MM.1S (cell line): ENCODE data around the gene WWC2.

Source experiments
- CTCF ChIP-seq: fragments of 300-600 bp; sonication (generic); IDR thresholded peaks from 2 replicates; pipeline ENCODE4 v1.5.1; 2016; ENCODE audit warnings: antibody characterized with exemption, low read length, mixed read lengths
- EZH2 ChIP-seq: fragments of 300-600 bp; sonication (generic); optimal IDR thresholded peaks from 2 replicates; pipeline ENCODE3; 2017; ENCODE audit warnings: low read depth, mild to moderate bottlenecking, antibody characterized with exemption, low read length, mixed read lengths

- no peak for TF ChIP-seq CTCF
- TF ChIP-seq EZH2 = no peak
Measured at GRCh38 chr4:183312841-183313240, 213.8 kb downstream of the WWC2 start.
